K562 (cell line): ENCODE measurements around the gene DLX4. TPM values are rescaled to one million over a fixed set of nuclear protein-coding genes. Genes with fewer than 3 reads are reported as not detected.

Experiments
- ATAC-seq: fragments of 200-7000 bp; cut with Tn5 transposase; 3 replicates; pipeline ENCODE4 v1.9.1; 2020; ENCODE audit warnings: moderate library complexity
- BruUV-seq: library from RNA; stranded (reverse); fragments of 400-500 nt; replicated peaks from 2 replicates; lab custom pipeline; 2021; lab: Mats Ljungman, UMichigan
- CTCF ChIA-PET: fragments of 300-600 bp; formaldehyde crosslinking; extraction: SDS; loops from one replicate; lab custom pipeline; 2021; ENCODE audit warnings: low intra/inter-chr PET ratio; lab: Yijun Ruan, JAX
- POLR2A ChIA-PET: fragments of 300-600, 350-650 bp; sonication (Branson Sonifier 250); formaldehyde crosslinking; extraction: SDS; loops from one replicate; lab custom pipeline; 2021; ENCODE audit warnings: antibody characterized with exemption, inconsistent platforms; lab: Yijun Ruan, JAX
- DNase-seq, 4 experiments: peaks; one replicate each; pipeline versions ENCODE4 v3.0.0 to v3.0.0-alpha.2; 2011 to 2018; ENCODE audit warnings: low spot score in 3 of 4, mixed read lengths in 3 of 4; ENCODE audit errors: extremely low read depth in 1 of 4
- FAIRE-seq: peaks from 2 replicates; lab custom pipeline; 2011; peaks lifted over from hg19 to GRCh38; lab: Jason Lieb, UNC
- H2AFZ ChIP-seq: 2 replicates; pipeline ENCODE4 v1.6.0; 2011; ENCODE audit warnings: low read depth, low read length, control low read depth, inconsistent platforms
- H3K27ac ChIP-seq: fragments of 200-600 bp; 3 replicates; pipeline ENCODE4 v1.8.0; 2011; ENCODE audit warnings: low read depth, mild to moderate bottlenecking, control low read depth, inconsistent platforms, low read length, moderate library complexity, mixed read lengths; ENCODE audit errors: extremely low read depth
- H3K27me3 ChIP-seq, 2 experiments: fragments of 300-600 bp in 1 of 2; 2 replicates in 1 of 2; 3 replicates in 1 of 2; pipeline versions ENCODE4 v1.6.0 to v1.8.0; 2011; ENCODE audit warnings: inconsistent platforms in 2 of 2, low read length in 2 of 2, mild to moderate bottlenecking in 1 of 2, mixed read lengths in 1 of 2, moderate library complexity in 1 of 2; ENCODE audit not compliant: control insufficient read depth in 2 of 2, insufficient read depth in 2 of 2
- H3K36me3 ChIP-seq: fragments of 300-600 bp; 3 replicates; pipeline ENCODE4 v1.8.0; 2011; ENCODE audit warnings: mild to moderate bottlenecking, low read length, inconsistent platforms; ENCODE audit not compliant: control insufficient read depth, insufficient read depth
- H3K4me1 ChIP-seq, 2 experiments: fragments of 200-600 bp in 1 of 2; replicated peaks in 1 of 2; 2 replicates in 1 of 2; 3 replicates in 1 of 2; pipeline versions ENCODE4 v1.5.1 to v1.8.0; 2011; ENCODE audit warnings: inconsistent platforms in 2 of 2, low read length in 2 of 2, mild to moderate bottlenecking in 1 of 2, mixed read lengths in 1 of 2, moderate library complexity in 1 of 2; ENCODE audit not compliant: control insufficient read depth in 2 of 2, insufficient read depth in 2 of 2
- H3K4me2 ChIP-seq: 2 replicates; pipeline ENCODE4 v1.6.1; 2011; ENCODE audit warnings: low read length, control low read depth, inconsistent platforms, mixed read lengths; ENCODE audit not compliant: insufficient read depth
- H3K4me3 ChIP-seq: fragments of 200-600 bp; sonication (generic), shearing (Covaris generic); 2 replicates; pipeline ENCODE4 v1.5.1; 2016; ENCODE audit warnings: control low read depth, inconsistent platforms
- H3K79me2 ChIP-seq: fragments of 200-600 bp; 3 replicates; pipeline ENCODE4 v1.8.0; 2011; ENCODE audit warnings: low read length, inconsistent platforms; ENCODE audit not compliant: control insufficient read depth, insufficient read depth
- H3K9ac ChIP-seq, 2 experiments: 2 replicates each; pipeline versions ENCODE4 v1.6.0 to v1.6.1; 2011; ENCODE audit warnings: low read depth in 2 of 2, low read length in 2 of 2, control low read depth in 1 of 2, inconsistent platforms in 1 of 2, mild to moderate bottlenecking in 1 of 2, mixed read lengths in 1 of 2; ENCODE audit not compliant: insufficient read depth in 1 of 2
- H3K9me1 ChIP-seq: one replicate; pipeline ENCODE4 v1.6.0; 2011; ENCODE audit warnings: inconsistent platforms, mild to moderate bottlenecking, low read length, moderate library complexity; ENCODE audit not compliant: control insufficient read depth, insufficient read depth
- H3K9me3 ChIP-seq: replicated peaks from 2 replicates; pipeline ENCODE4 v1.5.1; 2011; ENCODE audit warnings: low read depth, low read length, inconsistent platforms; ENCODE audit not compliant: control insufficient read depth, insufficient read depth
- H4K20me1 ChIP-seq: replicated peaks from 2 replicates; pipeline ENCODE4 v1.6.1; 2011; ENCODE audit warnings: low read length, inconsistent platforms, mixed read lengths; ENCODE audit not compliant: control insufficient read depth, insufficient read depth
- CGGBP1 ChIP-seq: fragments of 250-450 bp; sonication (Bioruptor Pico); IDR thresholded peaks from 2 replicates; pipeline ENCODE4 v1.9.0; 2021; ENCODE audit warnings: mild to moderate bottlenecking
- CREM ChIP-seq: IDR thresholded peaks from 2 replicates; pipeline ENCODE4 v1.6.1; 2014; ENCODE audit warnings: antibody characterized with exemption, low read depth
- EGR1 ChIP-seq: fragments of 450-650 bp; conservative IDR thresholded peaks from 2 replicates; pipeline ENCODE4 v1.6.1; 2017; ENCODE audit warnings: mild to moderate bottlenecking
- ELF4 ChIP-seq: fragments of 450-650 bp; formaldehyde crosslinking; IDR thresholded peaks from 2 replicates; pipeline ENCODE4 v1.4.0; 2022; ENCODE audit warnings: missing genetic modification characterization
- HES1 ChIP-seq: fragments of 450-650 bp; IDR thresholded peaks from 2 replicates; pipeline ENCODE4 v1.6.1; 2016; ENCODE audit warnings: low read depth, mild to moderate bottlenecking, moderate library complexity
- MBD1 ChIP-seq: fragments of 250-450 bp; sonication (Bioruptor Pico); IDR thresholded peaks from 2 replicates; pipeline ENCODE4 v1.8.0; 2022; ENCODE audit warnings: inconsistent platforms
- POLR2B ChIP-seq: fragments of 450-650 bp; IDR thresholded peaks from 2 replicates; pipeline ENCODE4 v1.6.1; 2018; ENCODE audit warnings: low read depth; ENCODE audit not compliant: partially characterized antibody
- PPARD ChIP-seq: fragments of 250-450 bp; sonication (Bioruptor Pico); IDR thresholded peaks from 2 replicates; pipeline ENCODE4 v1.8.0; 2022; ENCODE audit warnings: inconsistent platforms, mild to moderate bottlenecking, moderate library complexity
- SIN3B ChIP-seq: fragments of 450-650 bp; IDR thresholded peaks from 2 replicates; pipeline ENCODE4 v1.6.1; 2017; ENCODE audit warnings: low read depth, mild to moderate bottlenecking, moderate library complexity
- TFAP4 ChIP-seq: sonication (generic); formaldehyde crosslinking; IDR thresholded peaks from 2 replicates; pipeline ENCODE4 v1.8.0; 2022; ENCODE audit warnings: missing genetic modification reagents, mild to moderate bottlenecking, moderate library complexity, borderline replicate concordance
- VEZF1 ChIP-seq: fragments of 200-800 bp; sonication (Bioruptor generic); IDR thresholded peaks from 2 replicates; pipeline ENCODE4 v1.6.1; 2017; ENCODE audit warnings: missing genetic modification characterization, missing compliant biosample characterization
- ZBTB34 ChIP-seq: fragments of 250-450 bp; sonication (Bioruptor Pico); IDR thresholded peaks from 2 replicates; pipeline ENCODE4 v1.8.0; 2021; ENCODE audit warnings: mild to moderate bottlenecking, moderate library complexity
- ZNF12 ChIP-seq: sonication (generic); formaldehyde crosslinking; IDR thresholded peaks from 2 replicates; pipeline ENCODE4 v1.4.0; 2020; ENCODE audit warnings: mild to moderate bottlenecking, missing genetic modification reagents
- ZNF124 ChIP-seq: sonication (generic); formaldehyde crosslinking; IDR thresholded peaks from 2 replicates; pipeline ENCODE4 v1.8.1; 2022; ENCODE audit warnings: missing genetic modification reagents
- ZNF444 ChIP-seq: fragments of 250-450 bp; sonication (Bioruptor Pico); IDR thresholded peaks from 2 replicates; pipeline ENCODE4 v1.4.0; 2020; ENCODE audit warnings: mild to moderate bottlenecking, moderate library complexity
- ZNF584 ChIP-seq: fragments of 200-800 bp; sonication (Bioruptor generic); IDR thresholded peaks from 2 replicates; pipeline ENCODE4 v1.6.1; 2016; ENCODE audit warnings: low read depth, mild to moderate bottlenecking, missing genetic modification characterization, missing compliant biosample characterization
- WGBS: fragments of 100-300 bp; shearing (Covaris generic); methylation state at CpG from one replicate; pipeline ENCODE4 v1.1.6; 2016; ENCODE audit warnings: low coverage, mixed read lengths; ENCODE audit not compliant: insufficient coverage; ENCODE audit errors: missing lambda C conversion rate; 5-methylcytosine and 5-hydroxymethylcytosine counted together
- in situ Hi-C: fragments of 300-500 bp; cut with MboI; formaldehyde crosslinking; loops from 4 replicates; pipeline ENCODE4 v1.15.0; 2018; ENCODE audit warnings: inconsistent platforms, mixed read lengths
- intact Hi-C: fragments of 100-400 bp; cut with micrococcal nuclease; formaldehyde crosslinking; loops from 2 replicates; pipeline ENCODE4 v1.14.2; 2022
- polyA plus RNA-seq, 8 experiments: library from polyadenylated mRNA; depleted of rRNA in 4 of 8; stranded (reverse) in 5 of 8; unstranded in 3 of 8; fragments of >200 nt; fragmentation: Nextera tagmentation in 2 of 8; fragmentation: Illumina TruSeq in 1 of 8; extraction: Ambion mirVana in 2 of 8; extraction: Trizol in 1 of 8; gene quantifications; 2 replicates each; pipeline versions ENCODE4 v1.2.1 to v1.2.3, GENCODE V29; 2011 to 2014; ENCODE audit warnings: inconsistent platforms in 1 of 8, missing spikeins in 1 of 8
- total RNA-seq, 7 experiments: library from RNA; depleted of rRNA in 6 of 7; stranded (reverse); fragments of >200 nt in 6 of 7; fragmentation: Illumina TruSeq in 2 of 7; extraction: Trizol in 2 of 7; gene quantifications; 2 replicates each; pipeline versions ENCODE4 v1.2.1 to v1.2.3, GENCODE V29; 2011 to 2021; ENCODE audit warnings: low replicate concordance in 1 of 7

DLX4 gene
- total and polyA plus RNA-seq, 9 of the 15 experiments (the other 6 are each of a cell fraction or from before 2014, with no cell fraction given), result 0.15 to 2.2 (median 0.58) TPM

GRCh38 chr17:49971848-49972485, 3.0 kb downstream of the DLX4 start:
- CTCF ChIA-PET, result interaction anchor here (0.5 kb wide), 1 partner anchor 111 kb away, joined by 3 read pairs; no protein-coding TSS in a partner anchor
- in situ Hi-C loops (no loop called here), intact Hi-C loops (no loop called here)
- Histone ChIP-seq H3K4me1 (peaks cover 0 to 37% of the 10 kb centered on the region in 2 experiments; a peak in 3 of 5 replicates), H4K20me1 (peaks cover 4% of the 10 kb centered on the region; the same call in 1 of the 2 replicates), H3K9ac (peak overlapping the region in 1 of 2 experiments; percentile 26; a peak in 1 of 4 replicates), H3K4me3 (no peak overlapping the region), H3K9me1 (peaks cover 2% of the 10 kb centered on the region), H3K27ac (no peak overlapping the region), H2AFZ (no peak overlapping the region; the same call in 1 of the 2 replicates), H3K36me3 (no peaks in the 10 kb centered on the region), H3K27me3 (peaks cover 35 to 73% of the 10 kb centered on the region in 2 experiments), H3K9me3 (no peaks in the 10 kb centered on the region), H3K4me2 (no peak overlapping the region), H3K79me2 (no peaks in the 10 kb centered on the region)
- 23% methylated on average over 32 of the region's 55 CpGs for WGBS
- FAIRE-seq, result no peak
- ATAC-seq, result no peak
- POLR2A ChIA-PET, result no interaction called here
- no TSS peak for BruUV-seq
- DNase-seq, result peak; percentile 41 to 76 (median 64)
- TF ChIP-seq ZNF584 (CRISPR knock-in tag) (no peak), CREM (peak; percentile 49), CGGBP1 (CRISPR knock-in tag) (no peak), ZNF12 (CRISPR knock-in tag) (no peak), ZNF444 (no peak), TFAP4 (CRISPR knock-in tag) (peak; percentile 90), VEZF1 (CRISPR knock-in tag) (peak; percentile 71), PPARD (CRISPR knock-in tag) (no peak), ELF4 (CRISPR knock-in tag) (no peak), ZBTB34 (CRISPR knock-in tag) (no peak), ZNF124 (CRISPR knock-in tag) (no peak), POLR2B (no peak), SIN3B (no peak), MBD1 (CRISPR knock-in tag) (no peak), HES1 (no peak), EGR1 (peak; percentile 74)
